HepG2 (cell line): Measurements from ENCODE around the gene LSM12. TPM values are rescaled to one million over a fixed set of nuclear protein-coding genes. Genes with fewer than 3 reads are reported as not detected.

Experiments
- ATF7-NPFF ChIP-seq: sonication (generic); formaldehyde crosslinking; IDR thresholded peaks from 2 replicates; pipeline ENCODE4 v1.8.1; 2023; ENCODE audit warnings: mild to moderate bottlenecking, low read depth, missing genetic modification reagents, moderate library complexity
- FOXO4 ChIP-seq: sonication (generic); formaldehyde crosslinking; conservative IDR thresholded peaks from 2 replicates; pipeline ENCODE4 v1.8.1; 2023; ENCODE audit warnings: missing genetic modification reagents
- FOXP4 ChIP-seq: sonication (generic); formaldehyde crosslinking; IDR thresholded peaks from 2 replicates; pipeline ENCODE4 v1.4.0; 2020; ENCODE audit warnings: missing genetic modification reagents
- GTF2F1 ChIP-seq: fragments of 150-350 bp; IDR thresholded peaks from 2 replicates; pipeline ENCODE4 v1.6.1; 2014; ENCODE audit warnings: low read length
- HDAC6 ChIP-seq: fragments of 200-600 bp; sonication (generic); IDR thresholded peaks from 2 replicates; pipeline ENCODE4 v1.7.0; 2017; ENCODE audit warnings: mild to moderate bottlenecking, antibody characterized with exemption, low read length, low read depth
- SMAD3 ChIP-seq: sonication (generic); formaldehyde crosslinking; IDR thresholded peaks from 2 replicates; pipeline ENCODE4 v1.4.0; 2020; ENCODE audit warnings: missing genetic modification reagents
- TAF1 ChIP-seq: sonication (generic); formaldehyde crosslinking; IDR thresholded peaks from 2 replicates; pipeline ENCODE4 v1.4.0; 2020; ENCODE audit warnings: missing genetic modification reagents
- TMF1 ChIP-seq: sonication (generic); formaldehyde crosslinking; IDR thresholded peaks from 2 replicates; pipeline ENCODE4 v1.8.1; 2022; ENCODE audit warnings: low read depth, missing genetic modification reagents
- WIZ ChIP-seq: sonication (generic); formaldehyde crosslinking; IDR thresholded peaks from 2 replicates; pipeline ENCODE4 v1.5.1; 2020; ENCODE audit warnings: mild to moderate bottlenecking, missing genetic modification reagents
- ZBTB1 ChIP-seq: sonication (generic); formaldehyde crosslinking; IDR thresholded peaks from 2 replicates; pipeline ENCODE4 v1.4.0; 2020; ENCODE audit warnings: missing genetic modification reagents, borderline replicate concordance
- ZBTB26 ChIP-seq: IDR thresholded peaks from 2 replicates; pipeline ENCODE4 v1.6.1; 2016; ENCODE audit warnings: missing compliant biosample characterization, missing genetic modification reagents, borderline replicate concordance
- ZFP41 ChIP-seq: sonication (generic); formaldehyde crosslinking; IDR thresholded peaks from 2 replicates; pipeline ENCODE4 v1.4.0; 2020; ENCODE audit warnings: mild to moderate bottlenecking, missing genetic modification reagents, borderline replicate concordance
- ZFYVE20 ChIP-seq: sonication (generic); formaldehyde crosslinking; IDR thresholded peaks from 2 replicates; pipeline ENCODE4 v1.8.0; 2023; ENCODE audit warnings: low read depth, mild to moderate bottlenecking, moderate library complexity, missing genetic modification reagents, borderline replicate concordance
- ZMAT3 ChIP-seq: sonication (generic); formaldehyde crosslinking; conservative IDR thresholded peaks from 2 replicates; pipeline ENCODE4 v1.7.0; 2021; ENCODE audit warnings: missing genetic modification reagents
- ZMAT5 ChIP-seq: sonication (generic); formaldehyde crosslinking; IDR thresholded peaks from 2 replicates; pipeline ENCODE4 v1.5.0; 2020; ENCODE audit warnings: mild to moderate bottlenecking, low read depth, missing genetic modification reagents, borderline replicate concordance
- ZNF512 ChIP-seq: sonication (generic); formaldehyde crosslinking; IDR thresholded peaks from 2 replicates; pipeline ENCODE4 v1.4.0; 2020; ENCODE audit warnings: mild to moderate bottlenecking, missing genetic modification reagents
- ZNF780A ChIP-seq: sonication (generic); formaldehyde crosslinking; IDR thresholded peaks from 2 replicates; pipeline ENCODE4 v1.8.0; 2022; ENCODE audit warnings: mild to moderate bottlenecking, missing genetic modification reagents, moderate library complexity
- ZNF790 ChIP-seq: sonication (generic); formaldehyde crosslinking; IDR thresholded peaks from 2 replicates; pipeline ENCODE4 v1.8.0; 2022; ENCODE audit warnings: missing genetic modification reagents, mild to moderate bottlenecking, borderline replicate concordance
- ZNF800 ChIP-seq: sonication (generic); formaldehyde crosslinking; IDR thresholded peaks from 2 replicates; pipeline ENCODE4 v1.4.0; 2020; ENCODE audit warnings: missing genetic modification reagents
- polyA plus RNA-seq, 8 experiments: library from polyadenylated mRNA; depleted of rRNA in 3 of 8; stranded (reverse) in 7 of 8; unstranded in 1 of 8; fragments of >200 nt; fragmentation: Illumina TruSeq in 4 of 8; extraction: Trizol in 4 of 8; gene quantifications; 2 replicates each; pipeline versions ENCODE4 v1.2.1 to v1.2.3, GENCODE V29; 2011 to 2016; ENCODE audit warnings: low read depth in 4 of 8, missing spikeins in 1 of 8, mixed read lengths in 1 of 8; ENCODE audit not compliant: insufficient read depth in 1 of 8
- total RNA-seq, 5 experiments: library from RNA; depleted of rRNA; stranded (reverse); fragments of >200 nt; fragmentation: Illumina TruSeq; extraction: Trizol; gene quantifications; 2 replicates each; pipeline ENCODE4 v1.2.3, GENCODE V29; 2016; ENCODE audit warnings: low read depth in 1 of 5

Gene LSM12
- total and polyA plus RNA-seq, 2 of the 13 experiments (the other 11 are each of a cell fraction or from before 2014, with no cell fraction given), result 52.8 to 55.7 TPM

- TF ChIP-seq ZNF512 (CRISPR knock-in tag) (no peak), TAF1 (CRISPR knock-in tag) (peak; percentile 98), FOXP4 (CRISPR knock-in tag) (peak; percentile 64), ATF7-NPFF (CRISPR knock-in tag) (peak; percentile 88), ZNF790 (CRISPR knock-in tag) (0 out of 2 replicates have a peak, but pooled peaks have one; percentile 3), GTF2F1 (peak; percentile 67; the same call in 1 of the 2 replicates), ZFP41 (peak; percentile 64; the same call in 1 of the 2 replicates), ZNF780A (no peak), TMF1 (CRISPR knock-in tag) (peak; percentile 88; the same call in 1 of the 2 replicates), ZMAT3 (CRISPR knock-in tag) (peak; percentile 91), WIZ (CRISPR knock-in tag) (peak; percentile 48; the same call in 1 of the 2 replicates), HDAC6 (no peak), FOXO4 (CRISPR knock-in tag) (0 out of 2 replicates have a peak, but pooled peaks have one; percentile 92), ZFYVE20 (CRISPR knock-in tag) (no peak), ZMAT5 (CRISPR knock-in tag) (no peak), ZNF800 (CRISPR knock-in tag) (peak; percentile 65), SMAD3 (CRISPR knock-in tag) (peak; percentile 97), ZBTB1 (CRISPR knock-in tag) (no peak), ZBTB26 (CRISPR knock-in tag) (peak; percentile 84; the same call in 1 of the 2 replicates)
Measured at GRCh38 chr17:44014437-44015172, 51.9 kb downstream of the LSM12 start, which contains the start of gene TMEM101 (continued).
